GM21737 (cell line): ENCODE results near the gene TRIM26.
"Not testable (repeated sequence)": the region's sequence is repeated elsewhere in the genome, so short reads cannot be mapped to it uniquely, and the experiment has no call there.

Experiments used
- ATAC-seq: cut with Tn5 transposase; IDR thresholded peaks from one replicate; pipeline ENCODE4 v1.9.1; 2021; ENCODE audit warnings: mild to moderate bottlenecking, moderate library complexity; ENCODE audit not compliant: unreplicated experiment

TRIM26 gene

DNA sequence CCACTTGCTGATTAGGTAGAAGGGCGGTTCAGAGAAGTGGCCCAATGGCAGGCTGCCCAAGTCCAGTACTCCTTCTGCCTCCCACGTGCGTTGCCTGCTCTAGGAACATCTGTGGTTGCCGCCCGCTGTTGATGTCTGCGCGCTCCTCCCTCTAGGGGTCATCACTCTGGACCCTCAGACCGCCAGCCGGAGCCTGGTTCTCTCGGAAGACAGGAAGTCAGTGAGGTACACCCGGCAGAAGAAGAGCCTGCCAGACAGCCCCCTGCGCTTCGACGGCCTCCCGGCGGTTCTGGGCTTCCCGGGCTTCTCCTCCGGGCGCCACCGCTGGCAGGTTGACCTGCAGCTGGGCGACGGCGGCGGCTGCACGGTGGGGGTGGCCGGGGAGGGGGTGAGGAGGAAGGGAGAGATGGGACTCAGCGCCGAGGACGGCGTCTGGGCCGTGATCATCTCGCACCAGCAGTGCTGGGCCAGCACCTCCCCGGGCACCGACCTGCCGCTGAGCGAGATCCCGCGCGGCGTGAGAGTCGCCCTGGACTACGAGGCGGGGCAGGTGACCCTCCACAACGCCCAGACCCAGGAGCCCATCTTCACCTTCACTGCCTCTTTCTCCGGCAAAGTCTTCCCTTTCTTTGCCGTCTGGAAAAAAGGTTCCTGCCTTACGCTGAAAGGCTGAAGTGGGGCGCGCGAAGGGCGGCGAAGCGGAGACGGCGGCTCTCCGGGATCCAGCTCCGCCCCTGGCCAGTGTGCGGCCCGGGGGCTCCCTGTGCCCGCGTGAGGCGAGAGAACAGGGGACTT, 41.3 kb downstream of the TRIM26 start:
- no peak for ATAC-seq

DNA sequence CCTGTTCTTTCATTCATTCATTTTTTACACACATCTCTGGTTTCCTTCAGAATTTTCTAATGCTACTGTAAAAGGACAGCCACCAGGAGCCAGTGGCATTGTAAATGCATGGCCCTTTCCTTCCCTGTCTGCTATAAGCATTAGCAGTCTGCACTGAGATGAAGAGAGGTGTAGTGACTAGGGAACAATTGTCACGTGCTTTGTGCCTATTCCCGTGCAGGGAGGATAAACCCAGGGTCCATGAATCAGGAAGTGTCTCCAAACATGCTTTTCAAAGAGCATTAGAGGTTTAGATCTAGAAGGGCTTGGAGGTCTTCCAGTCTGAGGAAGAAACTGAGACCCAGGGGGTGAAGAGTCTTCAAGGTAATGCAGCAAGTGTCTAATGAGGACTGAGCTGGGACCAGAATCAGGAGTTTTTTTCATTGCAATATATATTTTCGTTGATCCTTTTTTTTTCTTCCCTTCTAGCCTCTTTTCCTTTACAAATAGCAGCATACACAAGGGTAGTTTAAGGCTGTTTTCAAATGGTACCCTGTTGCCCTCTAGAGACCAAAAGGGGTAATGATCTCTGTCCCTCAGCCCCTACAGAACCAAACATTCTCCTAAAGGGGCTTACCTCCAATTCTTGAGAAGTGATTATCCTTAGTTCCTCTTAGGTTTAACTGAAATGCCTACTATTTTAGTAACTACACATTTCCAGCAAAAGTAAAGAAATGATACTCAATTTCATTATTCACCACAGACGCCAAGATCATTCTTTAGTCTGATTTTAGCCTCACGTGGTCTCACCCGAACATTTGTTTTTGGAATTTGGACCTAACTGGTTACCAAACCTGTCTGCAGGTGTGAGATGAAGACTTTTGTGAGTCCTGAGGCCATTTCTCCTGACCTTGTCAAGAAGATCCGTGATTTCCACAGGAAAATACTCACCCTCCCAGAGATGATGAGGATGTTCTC, 43.3 kb downstream of the TRIM26 start:
- ATAC-seq, result no peak

DNA sequence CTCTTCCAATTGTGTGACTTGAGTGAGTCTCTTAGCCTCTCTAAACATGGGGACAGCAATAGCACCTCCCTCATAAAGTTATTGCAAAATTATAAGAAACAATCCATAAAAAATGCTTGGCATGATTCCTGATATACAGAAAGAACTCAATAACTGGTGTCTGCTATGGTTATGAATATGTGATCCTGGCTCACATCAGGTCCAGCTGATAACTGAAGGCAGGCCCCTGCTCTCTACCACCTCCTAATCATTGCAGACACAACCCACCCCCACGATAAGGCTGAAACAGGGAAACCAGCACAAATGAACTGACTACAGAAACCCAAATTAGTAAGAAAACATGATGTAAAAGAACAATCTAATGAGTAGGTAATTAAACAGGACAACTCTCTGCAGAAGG, 44.5 kb downstream of the TRIM26 start:
- no peak for ATAC-seq

DNA sequence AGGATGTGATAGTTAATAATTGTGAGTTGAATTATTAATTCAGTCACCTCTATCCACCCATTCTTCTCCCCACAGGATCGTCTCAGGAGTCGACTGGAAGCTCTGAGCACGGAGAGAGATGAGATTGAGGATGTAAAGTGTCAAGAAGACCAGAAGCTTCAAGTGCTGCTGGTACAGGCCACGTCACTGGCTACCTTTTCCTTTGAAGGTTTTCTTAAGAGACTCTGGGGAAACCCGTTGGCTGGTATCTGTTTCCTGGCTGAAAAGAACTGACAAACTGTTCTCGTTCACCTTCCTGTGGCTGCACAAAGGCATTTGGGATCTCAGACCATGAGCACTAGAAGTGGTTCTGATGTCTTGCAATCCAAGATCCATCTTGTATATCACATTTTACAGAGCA, 46.1 kb downstream of the TRIM26 start:
- no peak for ATAC-seq

DNA sequence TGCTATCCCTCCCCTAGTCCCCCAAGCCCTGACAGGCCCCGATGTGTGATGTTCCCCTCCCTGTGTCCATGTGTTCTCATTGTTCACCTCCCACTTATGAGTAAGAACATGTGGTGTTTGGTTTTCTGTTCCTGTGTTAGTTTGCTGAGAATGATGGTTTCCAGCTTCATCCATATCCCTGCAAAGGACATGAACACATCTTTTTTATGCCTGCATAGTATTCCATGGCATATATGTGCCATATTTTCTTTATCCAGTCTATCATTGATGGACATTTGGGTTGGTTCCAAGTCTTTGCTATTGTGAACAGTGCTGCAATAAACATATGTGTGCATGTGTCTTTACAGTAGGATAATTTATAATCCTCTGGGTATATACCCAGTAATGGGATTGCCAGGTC, 48.0 kb downstream of the TRIM26 start:
- not testable (repeated sequence) for ATAC-seq

DNA sequence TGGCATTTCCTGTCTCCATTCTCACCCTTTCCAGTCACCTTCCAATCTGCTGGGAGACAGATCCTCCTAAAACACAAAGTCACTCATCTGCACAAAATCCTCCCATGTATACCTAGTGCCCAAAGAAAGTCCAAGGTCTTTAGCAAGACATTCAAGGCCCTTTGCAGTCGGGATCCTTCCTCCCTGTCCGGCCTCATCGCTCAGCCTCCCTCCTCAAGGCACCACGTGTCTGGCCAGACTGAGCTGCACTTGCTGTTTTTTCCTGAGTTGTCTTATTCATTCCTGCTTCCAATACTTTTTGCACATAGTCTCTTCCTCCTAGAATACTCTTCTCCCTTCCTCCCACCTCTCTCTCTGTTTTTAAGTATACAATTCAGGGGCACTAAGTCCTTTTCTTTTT, 48.5 kb downstream of the TRIM26 start:
- ATAC-seq, result no peak

DNA sequence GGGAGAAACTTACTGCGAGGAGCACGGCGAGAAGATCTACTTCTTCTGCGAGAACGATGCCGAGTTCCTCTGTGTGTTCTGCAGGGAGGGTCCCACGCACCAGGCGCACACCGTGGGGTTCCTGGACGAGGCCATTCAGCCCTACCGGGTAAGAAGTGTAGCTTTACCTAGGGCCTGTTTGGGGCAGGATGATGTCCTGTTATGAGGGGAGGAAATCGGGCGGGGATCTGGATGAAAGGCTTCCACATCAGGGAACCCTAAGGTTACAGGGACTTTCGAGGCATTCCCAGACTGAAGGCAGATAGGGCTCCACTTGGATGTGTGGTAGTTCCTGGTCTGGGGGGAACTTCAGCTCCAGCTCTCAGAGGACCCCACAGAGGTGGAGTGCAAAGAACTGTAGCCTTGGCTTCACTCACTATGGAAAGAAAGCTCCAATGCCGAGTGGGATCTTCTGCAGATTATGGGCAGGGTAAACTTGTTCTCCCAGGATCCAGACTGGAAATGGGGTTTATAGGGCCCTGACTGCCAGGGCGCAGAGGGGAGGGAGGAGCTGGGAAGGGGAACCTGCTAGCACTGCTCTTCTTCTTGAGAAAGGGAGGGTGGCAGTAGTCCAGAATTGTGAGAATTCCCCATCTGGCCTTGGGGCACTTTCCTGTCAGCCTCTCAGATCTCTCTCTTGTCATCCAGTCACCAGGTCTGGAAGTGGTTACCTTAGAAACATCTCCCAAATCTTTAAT, 49.1 kb downstream of the TRIM26 start:
- ATAC-seq, result no peak

DNA sequence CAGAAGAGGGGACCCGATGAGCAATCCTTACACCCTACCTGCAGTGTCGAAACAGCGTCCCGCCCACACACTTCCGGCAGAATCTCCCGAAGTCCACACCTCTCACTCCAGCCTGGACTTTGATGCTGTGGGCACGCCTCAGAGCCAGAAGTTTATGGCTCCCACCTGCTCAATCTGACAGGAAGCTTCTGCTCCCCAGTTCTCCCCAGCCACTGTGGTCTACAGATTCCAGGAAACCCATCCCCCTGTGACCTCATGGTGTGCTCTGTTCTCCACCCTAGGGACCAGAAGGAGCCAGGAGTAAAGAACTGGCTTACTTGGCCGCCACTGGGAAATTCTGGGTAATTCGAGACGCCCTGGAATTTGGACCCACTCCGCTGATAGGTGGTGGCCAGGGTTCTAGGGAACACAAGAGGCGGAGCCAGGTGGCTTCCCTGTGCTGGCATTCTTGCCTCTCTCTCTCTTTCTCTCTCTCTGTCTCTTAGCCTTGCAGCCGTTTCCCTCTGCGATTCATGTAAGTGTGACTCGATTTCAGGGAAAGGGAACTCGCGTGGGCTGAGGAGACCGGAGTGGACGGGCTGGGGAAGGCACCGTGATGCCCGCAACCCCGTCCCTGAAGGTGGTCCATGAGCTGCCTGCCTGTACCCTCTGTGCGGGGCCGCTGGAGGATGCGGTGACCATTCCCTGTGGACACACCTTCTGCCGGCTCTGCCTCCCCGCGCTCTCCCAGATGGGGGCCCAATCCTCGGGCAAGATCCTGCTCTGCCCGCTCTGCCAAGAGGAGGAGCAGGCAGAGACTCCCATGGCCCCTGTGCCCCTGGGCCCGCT, 49.9 kb downstream of the TRIM26 start, which contains the start of gene TRIM15:
TRIM15 (plus strand) TSS at position 457 of the 828 bp plus-strand sequence; CDS start at position 596, 139 bp downstream.
- ATAC-seq, result no peak

DNA sequence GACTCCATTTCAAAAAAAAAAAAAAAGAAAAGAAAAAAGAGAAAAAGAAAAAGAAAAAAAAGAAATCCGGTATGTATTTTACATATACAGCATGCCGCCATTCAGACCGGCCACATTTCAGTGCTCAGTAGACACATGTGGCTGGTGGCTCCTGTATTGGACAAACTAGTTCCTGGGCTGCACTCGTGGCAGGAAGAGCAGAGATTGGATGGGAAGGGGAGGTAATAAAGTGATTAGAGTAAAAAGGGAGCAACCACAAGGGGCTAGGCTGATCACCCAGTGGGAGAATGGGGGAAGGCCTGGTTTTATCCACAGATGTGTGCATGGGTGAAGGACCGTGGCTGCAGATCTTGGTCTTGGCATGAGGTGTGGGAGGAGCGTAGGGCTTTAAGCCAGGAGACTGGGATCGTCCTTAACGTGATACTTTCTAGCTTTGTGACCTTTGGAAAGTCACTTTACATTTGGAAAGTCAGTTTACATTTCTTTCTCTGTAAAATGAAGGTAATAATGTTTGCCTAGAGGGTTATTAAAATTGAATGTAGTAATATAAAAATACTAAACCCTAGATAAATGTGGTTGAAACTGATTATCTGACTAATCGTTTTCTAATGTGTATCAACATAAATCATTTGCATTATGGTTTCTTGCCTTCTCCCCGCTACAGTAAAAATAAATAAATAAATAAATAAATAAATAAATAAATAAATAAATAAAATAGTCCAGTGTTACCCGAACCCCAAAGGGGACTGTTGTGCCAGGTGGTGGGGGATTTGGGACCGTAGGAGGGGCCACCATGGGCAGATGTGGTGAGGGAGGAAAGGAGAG, 50.7 kb downstream of the TRIM26 start:
- no peak for ATAC-seq

DNA sequence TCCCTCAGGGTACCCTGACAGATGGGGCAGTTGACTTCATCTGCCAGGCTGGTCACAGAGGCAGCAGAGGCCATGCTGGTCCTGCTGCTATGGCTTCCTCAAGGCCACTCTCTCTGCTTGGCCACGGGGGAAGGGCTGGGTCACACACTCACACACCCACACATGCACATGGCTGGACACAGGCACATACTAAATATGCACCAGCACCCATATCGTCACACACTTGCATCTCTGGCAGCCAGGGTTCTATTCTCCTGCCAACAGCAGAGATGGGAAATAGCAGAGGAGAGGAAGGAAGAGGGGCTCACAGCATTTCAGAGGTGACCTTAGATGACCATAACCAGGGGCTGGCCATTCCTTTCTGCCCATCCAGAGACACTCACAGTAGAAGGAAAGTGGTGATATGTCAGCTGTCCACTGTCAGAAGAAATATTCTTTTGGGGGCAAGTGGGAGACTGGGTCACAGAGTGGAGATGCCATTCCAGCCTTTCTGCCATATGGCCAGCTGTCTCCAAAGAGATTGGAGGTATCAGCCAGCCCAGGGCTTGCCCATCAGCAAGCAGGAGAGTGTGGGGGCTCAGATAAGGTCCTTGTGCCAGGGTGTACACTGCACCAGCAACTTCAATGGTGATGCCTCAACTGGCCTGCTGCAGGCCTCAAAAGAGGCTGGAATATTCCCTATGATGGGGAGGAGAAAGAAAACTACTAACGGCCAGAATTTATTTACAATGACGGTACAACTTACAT, 52.2 kb downstream of the TRIM26 start, which contains the start of gene TRIM10:
TRIM10 (minus strand) TSS at position 427 of the 747 bp plus-strand sequence; CDS start at position 74, 353 bp downstream.
- ATAC-seq, result no peak

DNA sequence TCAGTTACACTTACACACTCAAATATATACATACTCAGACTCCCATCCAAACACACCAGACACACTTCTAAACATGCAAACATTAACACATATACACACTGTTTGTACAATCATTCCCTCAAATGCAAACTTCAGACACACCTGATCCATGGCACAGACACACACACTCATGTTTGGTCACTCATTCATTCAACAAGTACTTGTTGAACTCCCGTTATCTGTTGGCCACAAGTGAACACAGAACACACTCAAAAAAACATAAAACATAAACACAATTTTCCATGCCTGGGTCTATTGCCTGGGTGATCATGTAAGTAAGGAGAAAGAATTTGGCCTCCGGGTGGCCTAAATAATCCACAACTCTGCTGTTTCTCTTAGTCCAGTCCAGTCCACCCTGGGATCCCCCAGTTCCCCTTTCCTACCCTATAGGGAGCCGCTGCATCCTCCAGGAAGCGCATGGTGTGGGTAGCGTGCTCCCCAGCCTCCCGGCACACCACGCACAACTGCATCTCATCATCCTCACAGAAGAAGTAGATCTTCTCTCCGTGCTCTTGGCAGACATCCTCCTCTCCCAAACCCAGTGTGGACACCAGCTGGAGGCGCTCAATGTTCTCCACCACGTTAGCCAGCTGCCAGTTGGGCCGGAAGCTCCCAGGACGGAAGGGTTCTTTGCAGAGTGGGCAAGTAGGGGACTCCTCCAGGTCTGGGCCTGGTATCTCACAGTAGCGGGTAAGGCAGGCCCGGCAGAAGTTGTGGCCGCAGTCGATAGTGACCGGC, 53.0 kb downstream of the TRIM26 start:
- no peak for ATAC-seq

DNA sequence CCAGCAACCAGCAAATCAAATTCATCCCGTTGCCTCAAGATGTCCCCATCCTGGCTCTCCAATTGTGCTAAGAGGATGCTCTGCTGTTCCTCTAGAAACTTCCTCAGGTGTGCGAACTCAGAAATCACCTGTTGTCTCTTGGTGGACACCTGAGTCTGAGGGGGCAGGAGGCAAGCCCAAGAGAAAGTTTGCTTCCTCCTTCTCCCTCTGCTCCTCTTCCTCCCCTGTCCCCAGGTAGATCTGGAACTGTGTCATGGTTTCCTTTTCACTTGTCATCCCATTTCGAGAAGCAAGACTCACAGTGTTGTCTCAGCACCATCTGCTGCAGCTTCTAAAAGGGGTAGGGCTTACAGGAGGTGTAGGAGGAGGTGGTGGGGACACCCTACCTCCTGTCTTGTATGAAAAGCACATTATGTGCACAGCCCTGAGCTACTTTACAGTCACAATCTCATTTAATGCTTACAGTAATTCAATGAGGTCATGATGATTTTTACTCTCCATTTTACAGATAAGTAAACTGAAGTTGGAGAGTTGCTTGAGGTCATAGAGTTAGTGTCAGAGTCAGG, 54.6 kb downstream of the TRIM26 start:
- ATAC-seq, result no peak

DNA sequence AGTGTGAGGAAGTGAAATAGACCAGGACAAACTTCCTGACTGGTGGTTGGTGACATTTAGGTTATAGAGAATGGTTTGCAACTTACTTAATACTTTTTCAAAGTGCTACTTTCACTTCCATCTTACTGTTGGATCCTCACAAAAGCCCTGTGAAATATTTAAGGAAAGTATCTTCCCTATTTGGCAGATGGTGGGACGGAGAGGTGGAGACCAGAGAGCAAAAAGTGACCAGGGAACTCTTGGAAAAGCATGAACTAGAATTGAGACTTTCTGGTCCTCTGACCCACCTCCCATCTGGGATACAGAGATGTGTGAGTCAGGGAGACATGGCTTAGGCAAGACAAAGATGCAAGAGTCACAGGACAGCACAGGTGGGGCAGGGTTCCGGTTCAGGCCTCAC, 55.2 kb downstream of the TRIM26 start:
- no peak for ATAC-seq

DNA sequence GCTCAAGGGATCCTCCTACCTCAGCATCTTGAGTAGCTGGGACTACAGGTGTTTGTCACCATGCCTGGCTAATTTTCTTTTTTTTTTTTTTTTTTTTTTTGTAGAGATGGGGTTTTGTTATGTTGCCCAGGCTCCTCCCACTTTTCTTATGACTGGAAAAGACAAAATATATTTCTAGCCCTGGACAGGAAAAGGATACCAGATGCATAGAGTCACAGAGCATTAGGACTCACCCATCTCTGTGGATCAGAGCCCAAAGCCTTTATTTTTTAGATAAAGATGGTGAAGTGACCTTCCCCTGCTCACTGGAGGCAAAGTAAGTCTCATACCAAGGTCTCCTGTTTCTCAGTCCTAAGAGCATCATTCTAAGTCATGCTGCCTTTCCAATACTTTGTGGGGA, 55.6 kb downstream of the TRIM26 start:
- ATAC-seq, result no peak

DNA sequence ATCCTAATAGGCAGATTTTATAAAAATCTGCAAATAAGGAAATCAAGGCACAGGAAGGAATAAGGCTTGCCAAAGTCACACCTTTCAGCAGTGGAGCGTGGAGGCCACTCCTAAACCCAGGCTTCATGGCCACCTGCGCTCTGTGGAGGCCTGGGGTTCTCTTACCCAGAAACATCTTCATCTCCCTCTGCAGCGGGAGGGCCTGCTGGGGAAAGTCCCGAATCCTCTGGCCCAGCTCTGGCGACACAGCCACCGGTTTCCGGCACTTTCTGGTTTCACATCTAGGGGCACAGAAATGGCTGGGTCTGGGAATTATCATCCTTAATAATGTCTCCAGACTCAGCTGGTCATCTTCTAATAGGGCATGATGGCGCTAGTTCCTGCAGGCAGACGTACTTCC, 56.4 kb downstream of the TRIM26 start:
- no peak for ATAC-seq

DNA sequence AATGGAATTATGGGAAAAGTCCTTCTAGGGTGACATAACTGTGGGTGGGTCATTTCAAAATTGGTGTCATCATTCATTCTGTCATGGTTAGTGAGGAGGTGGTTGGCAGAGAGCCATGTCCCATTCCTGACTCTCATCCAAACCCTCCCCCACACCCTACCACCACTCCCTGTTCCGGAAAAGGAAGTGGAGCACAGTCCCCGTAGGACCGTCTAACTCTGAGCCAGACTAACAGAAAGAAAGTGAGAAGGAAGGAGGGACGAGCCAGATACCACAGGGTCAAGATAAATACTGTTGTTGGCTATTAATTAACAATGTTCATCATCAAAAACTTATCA, 57.0 kb downstream of the TRIM26 start:
- ATAC-seq, result no peak

DNA sequence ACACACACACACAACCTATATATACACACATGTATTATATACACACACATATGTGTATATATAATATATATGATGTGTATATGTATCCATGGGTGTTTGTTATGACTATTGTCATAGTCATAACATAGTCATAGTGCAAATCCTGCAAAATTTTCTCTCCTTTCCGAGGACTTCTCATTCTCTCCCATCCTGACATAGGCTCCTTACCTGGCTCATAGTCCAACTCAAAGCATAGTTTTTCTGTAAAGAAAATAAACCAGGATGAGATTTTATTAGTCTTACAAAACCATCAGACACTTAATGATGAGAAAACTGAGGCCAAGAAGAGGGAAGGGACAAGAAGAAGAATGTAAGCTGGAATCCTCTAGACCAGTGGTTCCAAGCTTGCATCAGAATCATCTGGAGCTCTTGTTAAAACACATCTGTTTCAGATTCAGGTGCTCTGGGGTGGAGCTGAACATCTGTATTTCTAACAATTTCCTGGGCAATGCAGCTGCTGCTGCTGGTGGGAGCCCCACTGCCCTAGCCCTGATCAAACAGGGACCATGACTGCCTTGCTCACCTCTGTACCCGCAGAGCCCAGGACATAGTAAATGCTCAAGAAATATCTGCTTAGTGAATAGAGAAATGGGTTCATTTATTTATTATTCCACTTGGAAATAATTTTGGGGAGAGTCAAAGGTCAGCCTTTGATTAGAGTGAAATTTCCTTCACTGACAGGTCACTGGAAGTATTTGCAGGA, 57.5 kb downstream of the TRIM26 start:
- ATAC-seq, result no peak
